ENCODE data around the gene MAP3K12.

Gene MAP3K12

GRCh38 chr12:53480491-53481442, 18.5 kb downstream of the MAP3K12 start:
- no peaks in the 10 kb centered on the region for H3K27me3 ChIP-seq (replicated peaks; ENCODE audit: control insufficient read depth, insufficient read depth, low read length)
- peaks cover 48% of the 10 kb centered on the region for H3K36me3 ChIP-seq (ENCODE audit: control insufficient read depth, insufficient read depth, low read length)
- H3K4me3 ChIP-seq (replicated peaks; ENCODE audit: low read depth, low read length) = no peak overlapping the region
- DNase-seq (ENCODE audit: extremely low read depth, insufficient read length) = no peak
- TF ChIP-seq, protein P1, sequence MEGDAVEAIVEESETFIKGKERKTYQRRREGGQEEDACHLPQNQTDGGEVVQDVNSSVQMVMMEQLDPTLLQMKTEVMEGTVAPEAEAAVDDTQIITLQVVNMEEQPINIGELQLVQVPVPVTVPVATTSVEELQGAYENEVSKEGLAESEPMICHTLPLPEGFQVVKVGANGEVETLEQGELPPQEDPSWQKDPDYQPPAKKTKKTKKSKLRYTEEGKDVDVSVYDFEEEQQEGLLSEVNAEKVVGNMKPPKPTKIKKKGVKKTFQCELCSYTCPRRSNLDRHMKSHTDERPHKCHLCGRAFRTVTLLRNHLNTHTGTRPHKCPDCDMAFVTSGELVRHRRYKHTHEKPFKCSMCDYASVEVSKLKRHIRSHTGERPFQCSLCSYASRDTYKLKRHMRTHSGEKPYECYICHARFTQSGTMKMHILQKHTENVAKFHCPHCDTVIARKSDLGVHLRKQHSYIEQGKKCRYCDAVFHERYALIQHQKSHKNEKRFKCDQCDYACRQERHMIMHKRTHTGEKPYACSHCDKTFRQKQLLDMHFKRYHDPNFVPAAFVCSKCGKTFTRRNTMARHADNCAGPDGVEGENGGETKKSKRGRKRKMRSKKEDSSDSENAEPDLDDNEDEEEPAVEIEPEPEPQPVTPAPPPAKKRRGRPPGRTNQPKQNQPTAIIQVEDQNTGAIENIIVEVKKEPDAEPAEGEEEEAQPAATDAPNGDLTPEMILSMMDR (IDR thresholded peaks at IDR 0.05; ENCODE audit: insufficient read depth, low read length, poor library complexity, severe bottlenecking) = no peak

GRCh38 chr12:53479331-53479730, 19.9 kb downstream of the MAP3K12 start:
- no peak overlapping the region for H3K4me3 ChIP-seq (replicated peaks; ENCODE audit: low read depth, low read length)
- H3K27me3 ChIP-seq (replicated peaks; ENCODE audit: control insufficient read depth, insufficient read depth, low read length) = no peaks in the 10 kb centered on the region
- no peak for DNase-seq (ENCODE audit: extremely low read depth, insufficient read length)
- TF ChIP-seq, protein P1 (IDR thresholded peaks at IDR 0.05; ENCODE audit: insufficient read depth, low read length, poor library complexity, severe bottlenecking) = no peak
- H3K36me3 ChIP-seq (ENCODE audit: control insufficient read depth, insufficient read depth, low read length) = peaks cover 48% of the 10 kb centered on the region

- H3K36me3 ChIP-seq (ENCODE audit: control insufficient read depth, insufficient read depth, low read length) = peaks cover 47% of the 10 kb centered on the region
- TF ChIP-seq, protein P1 (IDR thresholded peaks at IDR 0.05; ENCODE audit: insufficient read depth, low read length, poor library complexity, severe bottlenecking) = no peak
- no peak overlapping the region for H3K4me3 ChIP-seq (replicated peaks; ENCODE audit: low read depth, low read length)
- no peaks in the 10 kb centered on the region for H3K27me3 ChIP-seq (replicated peaks; ENCODE audit: control insufficient read depth, insufficient read depth, low read length)
- DNase-seq (ENCODE audit: extremely low read depth, insufficient read length) = no peak
Observed at GRCh38 chr12:53478865-53479264, 20.4 kb downstream of the MAP3K12 start.

DNA sequence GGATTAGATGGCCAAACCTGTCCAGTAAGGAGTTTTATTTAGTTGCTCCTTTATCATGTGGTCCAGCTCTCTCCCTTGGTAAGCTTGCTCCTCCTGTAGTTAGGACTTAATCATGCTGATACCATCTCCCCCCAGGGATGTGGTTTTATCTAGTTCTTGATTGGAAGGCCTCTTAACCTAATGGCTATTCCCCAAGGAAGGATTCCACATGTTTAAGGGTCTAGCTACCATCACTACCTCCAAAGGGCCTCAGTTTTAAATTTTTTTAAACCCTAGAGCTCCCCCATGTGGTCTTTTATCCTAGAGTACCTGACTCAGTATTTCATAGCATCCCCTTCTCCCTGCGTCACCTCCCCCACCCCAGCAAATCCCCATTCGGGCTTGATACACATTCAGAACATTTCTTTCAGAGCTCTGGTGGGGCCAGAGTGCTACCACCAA, 22.5 kb downstream of the MAP3K12 start:
- TF ChIP-seq, protein P1 (IDR thresholded peaks at IDR 0.05; ENCODE audit: insufficient read depth, low read length, poor library complexity, severe bottlenecking) = peak; percentile 41
- H3K36me3 ChIP-seq (ENCODE audit: control insufficient read depth, insufficient read depth, low read length) = peaks cover 40% of the 10 kb centered on the region
- DNase-seq (ENCODE audit: extremely low read depth, insufficient read length) = no peak
- H3K27me3 ChIP-seq (replicated peaks; ENCODE audit: control insufficient read depth, insufficient read depth, low read length) = no peaks in the 10 kb centered on the region
- H3K4me3 ChIP-seq (replicated peaks; ENCODE audit: low read depth, low read length) = no peak overlapping the region

DNA sequence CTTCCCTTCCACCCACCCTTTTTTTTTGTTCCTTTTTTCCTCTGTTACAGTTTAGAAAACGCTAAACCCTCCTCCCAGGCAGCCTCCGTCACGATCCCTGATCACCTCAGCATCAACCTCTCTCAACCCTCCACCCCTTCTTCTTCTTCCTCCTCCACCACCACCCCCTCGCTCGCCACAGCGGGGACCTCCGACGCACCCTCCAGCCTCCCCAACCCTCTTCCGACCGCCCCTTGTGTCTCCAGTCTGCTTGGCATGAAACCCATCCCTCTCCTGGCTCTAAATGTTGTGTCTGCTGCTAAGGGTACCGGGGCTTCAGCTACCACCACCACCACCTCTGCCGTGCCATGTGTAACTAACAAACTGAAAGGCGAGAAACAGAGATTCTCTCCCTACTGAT, 24.4 kb downstream of the MAP3K12 start:
- DNase-seq (ENCODE audit: extremely low read depth, insufficient read length) = no peak
- no peak overlapping the region for H3K4me3 ChIP-seq (replicated peaks; ENCODE audit: low read depth, low read length)
- H3K36me3 ChIP-seq (ENCODE audit: control insufficient read depth, insufficient read depth, low read length) = peaks cover 36% of the 10 kb centered on the region
- H3K27me3 ChIP-seq (replicated peaks; ENCODE audit: control insufficient read depth, insufficient read depth, low read length) = no peaks in the 10 kb centered on the region
- TF ChIP-seq, protein P1 (IDR thresholded peaks at IDR 0.05; ENCODE audit: insufficient read depth, low read length, poor library complexity, severe bottlenecking) = no peak

All from GM06990 (cell line).